ENCODE data around the gene HOXD9.

Gene HOXD9

GRCh38 chr2:176096243-176096985 lies 26.1 kb upstream of the HOXD9 start:
- no peak for TF ChIP-seq USF1 (IDR thresholded peaks at IDR 0.05)
- no peak for TF ChIP-seq EGR1 (IDR thresholded peaks at IDR 0.05)

- TF ChIP-seq MAX (IDR thresholded peaks at IDR 0.05): peak; percentile 73
- no peak for TF ChIP-seq CEBPB (IDR thresholded peaks at IDR 0.05)
- TF ChIP-seq ZBTB7A (IDR thresholded peaks at IDR 0.05; ENCODE audit: low read depth): no peak
- no peak for TF ChIP-seq CREB1 (IDR thresholded peaks at IDR 0.05; ENCODE audit: low read depth)
- TF ChIP-seq USF1 (IDR thresholded peaks at IDR 0.05): no peak
- peak; percentile 88 for TF ChIP-seq RAD21 (IDR thresholded peaks at IDR 0.05; ENCODE audit: low read depth)
Measured at GRCh38 chr2:176096986-176097819, 25.3 kb upstream of the HOXD9 start.

GRCh38 chr2:176097820-176098365 lies 24.6 kb upstream of the HOXD9 start:
- TF ChIP-seq MAX (IDR thresholded peaks at IDR 0.05) (no peak), NFIC (IDR thresholded peaks at IDR 0.05) (no peak)

GRCh38 chr2:176098366-176099158 lies 24.0 kb upstream of the HOXD9 start:
- no peak for TF ChIP-seq RAD21 (IDR thresholded peaks at IDR 0.05; ENCODE audit: low read depth)
- no peak for TF ChIP-seq CREB1 (IDR thresholded peaks at IDR 0.05; ENCODE audit: low read depth)
- no peak for TF ChIP-seq TCF12 (IDR thresholded peaks at IDR 0.05; ENCODE audit: low read depth)
- TF ChIP-seq MAX (IDR thresholded peaks at IDR 0.05): no peak
- no peak for TF ChIP-seq NFIC (IDR thresholded peaks at IDR 0.05)

GRCh38 chr2:176099159-176099727 lies 23.3 kb upstream of the HOXD9 start:
- TF ChIP-seq FOXM1 (IDR thresholded peaks at IDR 0.05; ENCODE audit: borderline replicate concordance, low read depth) (no peak), CREB1 (IDR thresholded peaks at IDR 0.05; ENCODE audit: low read depth) (no peak), TAF1 (IDR thresholded peaks at IDR 0.05; ENCODE audit: low read depth) (no peak), EGR1 (IDR thresholded peaks at IDR 0.05) (no peak), ZBTB7A (IDR thresholded peaks at IDR 0.05; ENCODE audit: low read depth) (no peak), NFIC (IDR thresholded peaks at IDR 0.05) (no peak), CEBPB (IDR thresholded peaks at IDR 0.05) (no peak), RAD21 (IDR thresholded peaks at IDR 0.05; ENCODE audit: low read depth) (no peak), MAX (IDR thresholded peaks at IDR 0.05) (no peak), EP300 (IDR thresholded peaks at IDR 0.05; ENCODE audit: borderline replicate concordance) (no peak), TEAD4 (IDR thresholded peaks at IDR 0.05) (no peak), USF1 (IDR thresholded peaks at IDR 0.05) (no peak), YY1 (IDR thresholded peaks at IDR 0.05; ENCODE audit: low read depth) (no peak), TCF12 (IDR thresholded peaks at IDR 0.05; ENCODE audit: low read depth) (no peak), REST (IDR thresholded peaks at IDR 0.05; ENCODE audit: low read depth) (no peak)

Data from Ishikawa (cell line).